ENCODE measurements around the gene FADS2. TPM values are rescaled to one million over a fixed set of nuclear protein-coding genes. Genes with fewer than 3 reads are reported as not detected.
"Not testable (repeated sequence)": the region's sequence is repeated elsewhere in the genome, so short reads cannot be mapped to it uniquely, and the experiment has no call there.

The FADS2 gene
- total RNA-seq, 1 donor from 2014 or later, result 140 TPM

DNA sequence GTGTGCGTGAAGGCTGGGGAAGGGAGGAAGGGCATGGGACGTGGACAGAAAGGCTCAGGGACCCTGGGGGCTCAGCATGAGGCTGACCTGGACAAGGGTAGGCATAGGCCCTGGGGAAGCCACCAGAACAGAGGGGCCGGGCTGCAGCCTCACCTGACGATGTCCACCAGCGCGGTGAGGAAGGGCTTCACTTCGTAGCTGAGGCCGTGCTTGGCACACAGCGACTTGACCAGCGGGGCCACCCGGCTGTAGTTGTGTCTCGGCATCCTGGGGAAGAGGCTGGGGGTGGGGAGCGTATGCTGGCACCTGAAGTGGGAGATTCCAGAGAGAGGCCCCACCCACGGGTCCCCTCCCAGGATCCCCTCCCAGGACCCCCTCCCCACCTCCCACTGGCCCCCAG is 47.6 kb downstream of the FADS2 start:
- DNase-seq (ENCODE audit: low spot score), result no peak
- intact Hi-C loops (cut with DNase I), result no loop called here
- ATAC-seq, result no peak

DNA sequence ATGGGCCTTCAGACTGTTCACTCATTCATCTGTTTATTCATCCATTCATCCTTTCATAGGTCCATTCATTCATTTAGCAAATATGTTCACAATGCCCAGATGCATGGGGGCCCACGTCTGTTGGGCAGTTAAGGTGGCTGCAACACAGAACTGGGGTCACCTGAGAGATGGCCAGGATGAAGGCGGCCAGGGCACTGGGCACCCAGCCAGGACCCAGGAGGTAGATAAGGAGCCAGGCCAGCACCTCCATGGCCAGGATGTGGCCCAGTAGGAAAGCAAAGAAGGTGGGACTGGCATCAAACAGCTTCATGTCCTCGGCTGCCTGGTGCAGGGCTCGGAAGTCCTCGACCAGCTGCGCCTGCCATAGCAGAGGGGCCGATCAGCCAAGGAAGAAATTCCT is 51.1 kb downstream of the FADS2 start:
- intact Hi-C loops (cut with DNase I), result no loop called here
- ATAC-seq, result no peak
- DNase-seq (ENCODE audit: low spot score), result no peak

DNA sequence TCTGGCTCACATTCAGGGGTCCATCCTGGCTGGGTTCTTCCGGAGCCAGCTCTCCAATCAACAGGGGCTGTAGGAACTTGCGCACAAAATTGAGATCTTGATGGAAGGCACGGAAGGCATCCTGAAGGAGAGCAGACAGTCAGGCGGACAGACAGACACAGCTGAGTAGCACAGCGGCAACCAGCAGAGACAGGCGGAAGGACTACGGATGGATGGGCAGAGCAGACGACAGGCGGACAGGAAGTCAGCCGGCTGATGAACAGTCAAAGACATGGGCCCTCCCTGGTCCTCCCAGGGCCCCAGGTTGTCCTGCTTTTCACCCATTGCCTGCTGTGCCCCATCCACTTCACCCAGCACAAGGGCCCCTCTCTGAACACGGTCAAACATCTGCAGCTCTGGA is 51.9 kb downstream of the FADS2 start:
- ATAC-seq (no peak), DNase-seq (ENCODE audit: low spot score) (no peak)
- intact Hi-C loops (cut with DNase I), result loop anchor here (10.0 kb wide), 1 partner anchor 75 kb away; no protein-coding TSS in a partner anchor

DNA sequence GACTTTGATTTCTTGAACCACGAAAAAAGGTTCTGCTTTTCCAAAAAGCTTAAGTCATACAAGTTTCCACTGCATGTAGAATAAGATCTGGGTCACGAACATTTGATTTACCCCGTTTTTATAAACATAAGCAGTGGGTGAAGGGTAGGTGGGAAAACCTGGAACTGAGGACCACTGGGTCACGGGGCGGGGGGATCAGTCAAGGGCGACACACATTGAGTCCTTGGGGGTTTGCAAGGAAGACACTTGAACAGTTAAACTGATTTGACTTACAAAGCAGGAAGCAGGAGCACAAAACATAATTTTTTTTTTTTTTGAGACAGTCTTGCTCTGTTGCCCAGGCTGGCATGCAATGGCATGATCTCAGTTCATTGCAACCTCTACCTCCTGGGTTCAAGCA is 52.4 kb downstream of the FADS2 start:
- intact Hi-C loops (cut with DNase I), result loop anchor here (10.0 kb wide), 1 partner anchor 76 kb away; no protein-coding TSS in a partner anchor
- DNase-seq (ENCODE audit: low spot score) (no peak), ATAC-seq (no peak)

DNA sequence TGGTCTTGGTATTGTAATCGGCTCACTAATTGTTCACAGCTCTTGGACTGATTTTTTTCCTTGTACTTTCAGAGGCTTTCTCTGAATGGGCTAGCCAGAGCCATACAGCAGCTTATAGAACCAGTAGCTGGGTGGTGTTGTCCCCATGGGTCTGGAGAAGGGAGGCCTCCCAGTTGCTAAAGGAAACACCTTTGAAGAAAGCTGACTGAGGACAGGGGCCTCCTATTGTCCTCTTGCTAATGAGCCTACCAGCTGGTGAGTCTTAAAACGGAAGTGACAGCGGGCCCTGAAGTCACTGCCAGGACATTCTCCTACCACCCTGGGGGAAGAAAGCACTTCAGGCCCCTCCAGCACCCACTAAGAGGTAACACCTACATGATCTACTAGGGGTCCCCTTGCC is 53.3 kb downstream of the FADS2 start:
- intact Hi-C loops (cut with DNase I), result loop anchor here (10.0 kb wide), 1 partner anchor 77 kb away; no protein-coding TSS in a partner anchor
- DNase-seq (ENCODE audit: low spot score) (no peak), ATAC-seq (no peak)

DNA sequence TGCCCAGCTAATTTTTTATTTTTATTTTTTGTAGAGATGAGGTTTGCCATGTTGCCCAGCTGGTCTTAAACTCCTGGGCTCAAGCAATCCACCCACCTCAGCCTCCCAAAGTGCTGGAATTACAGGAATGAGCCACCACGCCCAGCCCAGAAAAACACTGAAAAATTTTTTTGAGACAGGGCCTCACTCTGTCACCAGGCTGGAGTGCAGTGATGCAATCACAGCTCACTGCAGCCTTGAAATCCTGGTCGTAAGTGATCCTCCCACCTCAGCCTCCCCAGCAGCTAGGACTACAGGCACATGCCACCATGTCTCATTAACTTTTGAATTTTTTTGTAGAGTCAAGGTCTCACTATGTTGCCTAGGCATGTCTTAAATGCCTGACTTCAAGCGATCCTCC is 54.2 kb downstream of the FADS2 start:
- intact Hi-C loops (cut with DNase I), result loop anchor here (10.0 kb wide), 1 partner anchor 77 kb away; no protein-coding TSS in a partner anchor
- not testable (repeated sequence) for ATAC-seq; DNase-seq (ENCODE audit: low spot score)

DNA sequence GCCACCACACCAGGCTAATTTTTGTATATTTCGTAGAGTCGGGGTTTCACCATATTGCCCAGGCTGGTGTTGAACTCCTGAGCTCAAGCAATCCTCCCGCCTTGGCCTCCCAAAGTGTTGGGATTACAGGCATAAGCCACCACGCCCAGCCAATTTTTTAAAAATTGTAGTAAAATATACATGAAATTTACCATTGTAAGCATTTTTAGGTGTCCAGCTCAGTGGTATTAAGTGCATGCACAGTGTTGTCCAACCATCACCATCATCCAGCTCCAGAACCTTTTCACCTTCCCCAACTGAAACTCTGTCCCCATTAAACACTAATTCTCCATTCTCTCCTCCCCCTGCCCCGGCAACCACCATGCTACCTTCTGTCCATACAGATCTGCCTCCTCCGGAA is 54.8 kb downstream of the FADS2 start:
- ATAC-seq, result no peak
- intact Hi-C loops (cut with DNase I), result loop anchor here (10.0 kb wide), 1 partner anchor 78 kb away; no protein-coding TSS in a partner anchor

DNA sequence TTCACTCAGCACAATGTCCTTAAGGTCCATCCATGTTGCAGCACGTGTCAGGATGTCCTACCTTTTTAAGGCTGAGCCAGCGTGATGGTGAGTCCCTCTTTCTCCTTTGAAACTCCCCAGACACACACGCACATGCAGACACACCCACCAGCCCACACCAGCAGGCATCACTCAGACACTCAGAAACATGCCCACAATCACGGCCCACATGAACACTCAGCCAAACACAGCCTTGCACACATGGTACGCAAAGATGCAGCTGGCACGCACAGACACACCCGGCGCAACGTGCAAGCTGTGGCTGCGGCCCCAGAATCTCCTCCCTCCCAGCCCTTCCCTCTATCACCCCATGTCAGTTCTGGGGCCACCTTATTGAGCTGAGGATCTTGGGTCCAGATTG is 55.2 kb downstream of the FADS2 start:
- DNase-seq (ENCODE audit: low spot score) (no peak), ATAC-seq (no peak)
- intact Hi-C loops (cut with DNase I), result loop anchor here (10.0 kb wide), 1 partner anchor 79 kb away; no protein-coding TSS in a partner anchor

More for the DNA sequence above, 54.8 kb downstream of the FADS2 start:
- DNase-seq (ENCODE audit: low spot score), result no peak

DNA sequence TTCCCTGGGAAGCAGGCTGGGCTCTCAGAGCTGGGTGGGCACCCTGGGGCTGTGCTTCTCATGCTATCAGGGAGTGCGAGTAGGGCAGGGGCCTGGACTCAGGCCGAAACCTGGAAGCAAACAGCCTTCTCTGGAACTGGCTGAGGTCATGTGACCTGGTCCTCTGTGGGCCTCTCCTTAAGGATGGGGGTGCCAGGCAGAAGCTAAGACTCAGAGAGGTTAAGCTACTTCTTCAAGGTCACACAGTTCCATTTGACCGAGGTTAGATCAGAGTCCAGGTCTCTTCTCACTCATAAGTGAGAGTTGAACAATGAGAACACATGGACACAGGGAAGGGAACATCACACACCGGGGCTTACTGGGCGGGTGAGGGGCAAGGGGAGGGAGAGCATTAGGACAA is 55.8 kb downstream of the FADS2 start:
- no peak for DNase-seq (ENCODE audit: low spot score)
- intact Hi-C loops (cut with DNase I), result loop anchor here (10.0 kb wide), 1 partner anchor 79 kb away; no protein-coding TSS in a partner anchor
- no peak for ATAC-seq

DNA sequence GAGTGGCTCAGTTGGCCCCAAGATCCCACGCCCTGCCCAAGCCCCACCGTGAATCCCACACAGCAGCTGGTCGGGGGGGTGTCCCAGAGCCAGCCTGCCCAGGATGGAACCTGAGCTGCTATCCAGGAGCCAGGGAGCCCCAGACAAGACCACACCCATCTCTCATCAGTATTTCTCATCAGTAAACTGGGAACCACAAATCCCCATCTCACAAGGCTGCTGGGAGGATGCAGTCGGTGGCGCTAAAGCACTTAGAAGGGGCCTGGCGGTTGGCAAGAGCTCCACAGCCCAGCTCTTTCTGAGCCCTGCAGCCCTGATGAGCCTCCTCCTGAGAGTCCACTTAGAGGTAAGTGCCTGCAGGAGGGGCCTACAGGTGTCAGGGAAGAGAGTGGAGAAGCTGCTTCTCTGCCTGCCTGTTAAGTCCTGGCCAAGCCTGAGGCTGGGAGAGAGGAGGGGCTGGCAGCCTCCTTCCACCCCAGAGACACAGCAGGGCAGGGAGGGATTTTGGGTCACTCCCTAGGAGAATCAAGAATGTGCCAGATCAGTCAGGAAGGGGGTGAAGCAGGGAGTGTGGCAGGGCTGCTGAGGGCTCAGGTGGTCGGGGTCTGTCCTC is 57.2 kb downstream of the FADS2 start:
- intact Hi-C loops (cut with DNase I), result loop anchor here (10.0 kb wide), 1 partner anchor 80 kb away; no protein-coding TSS in a partner anchor
- DNase-seq (ENCODE audit: low spot score) (no peak), ATAC-seq (no peak)

DNA sequence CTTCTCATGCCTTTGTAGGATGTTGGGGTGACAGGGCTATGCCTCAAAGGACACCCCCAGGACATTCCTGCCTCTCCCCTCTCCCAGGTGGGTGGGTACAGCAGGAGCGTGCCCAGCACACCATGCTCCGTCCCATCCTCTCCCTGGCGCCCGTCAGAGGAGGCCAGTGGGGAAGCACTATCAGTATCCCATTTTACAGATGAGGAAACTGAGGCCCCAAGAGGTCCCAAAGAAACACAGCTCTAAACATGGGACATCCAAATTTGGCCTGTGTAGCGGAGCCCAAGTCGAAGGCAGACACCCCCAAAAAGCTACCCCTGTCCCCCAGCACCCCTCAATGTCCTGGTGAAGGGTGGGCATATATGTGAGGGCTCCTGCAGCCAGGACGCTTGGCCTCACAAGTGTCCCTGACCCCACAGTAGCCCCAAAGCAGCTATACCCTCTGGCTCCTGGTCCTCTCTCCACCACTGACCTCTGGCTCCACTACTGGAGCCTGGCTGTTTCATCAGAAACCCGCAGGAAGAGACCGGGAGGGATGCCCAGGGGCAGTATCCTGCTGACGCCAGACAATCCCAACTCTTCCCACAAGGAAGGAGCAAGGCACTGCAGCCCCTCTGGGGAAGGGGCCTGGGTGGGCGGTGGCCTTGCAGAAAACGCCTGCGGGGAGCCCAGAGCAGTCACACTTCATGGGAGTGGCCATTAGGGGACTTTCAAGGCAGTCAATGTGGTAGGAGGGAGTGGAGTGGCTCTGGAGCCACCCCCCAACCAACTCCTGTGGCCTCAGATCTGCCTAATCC is 57.9 kb downstream of the FADS2 start:
- DNase-seq (ENCODE audit: low spot score), result no peak

DNA sequence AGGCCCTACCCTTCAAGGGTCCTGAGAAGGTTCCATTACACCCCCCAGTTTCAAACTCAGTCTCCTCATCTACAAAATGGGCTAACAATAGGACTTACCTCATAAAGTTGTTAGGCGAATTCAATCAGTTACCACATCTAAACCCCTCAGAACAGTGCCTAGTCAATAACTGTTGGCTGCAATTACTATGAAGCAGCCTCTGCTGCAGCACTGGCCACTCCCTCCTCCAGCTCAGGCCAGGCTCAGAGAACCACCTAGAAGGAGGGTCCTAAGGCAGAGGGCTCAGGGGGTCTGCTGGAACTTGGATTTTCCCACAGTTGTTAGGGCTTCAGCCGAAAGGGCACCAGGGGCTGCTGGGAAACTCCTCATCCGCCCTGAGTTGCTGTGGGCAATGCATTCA is 58.5 kb downstream of the FADS2 start:
- DNase-seq (ENCODE audit: low spot score), result no peak
- no peak for ATAC-seq
- intact Hi-C loops (cut with DNase I), result loop anchor here (10.0 kb wide), 1 partner anchor 82 kb away; no protein-coding TSS in a partner anchor

More for the DNA sequence above, 57.9 kb downstream of the FADS2 start:
- ATAC-seq, result no peak
- intact Hi-C loops (cut with DNase I), result loop anchor here (10.0 kb wide), 1 partner anchor 81 kb away; no protein-coding TSS in a partner anchor

DNA sequence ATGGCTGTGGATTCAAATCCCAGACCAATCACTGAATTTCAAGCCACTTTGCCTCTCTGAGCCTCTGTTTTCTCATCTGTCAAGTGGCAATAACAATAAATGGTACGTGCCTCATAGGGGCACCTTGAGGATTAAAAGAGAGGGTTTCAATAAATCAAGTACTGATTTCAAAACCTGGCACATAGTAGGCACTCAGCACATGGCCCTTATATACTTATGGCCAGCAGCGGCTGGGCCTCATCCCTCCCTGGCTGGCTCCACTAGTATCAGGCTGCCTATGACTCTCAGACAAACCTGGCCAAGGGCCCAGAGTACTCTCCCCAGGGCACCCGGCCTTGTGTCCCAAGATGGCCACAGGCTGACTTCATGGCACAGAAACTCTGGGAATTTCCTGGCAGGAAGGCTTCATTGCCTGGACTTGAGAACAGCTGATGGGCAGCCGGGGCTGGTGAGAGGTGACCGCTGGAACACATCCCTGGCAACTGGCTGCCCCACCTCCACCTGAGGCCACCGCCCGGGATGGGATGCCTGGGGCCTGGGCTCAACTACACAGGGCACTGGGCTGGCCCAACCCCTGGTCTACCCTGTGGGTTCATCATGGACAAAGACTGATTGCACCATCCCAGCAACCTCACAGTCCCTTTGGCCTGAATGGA is 59.9 kb downstream of the FADS2 start:
- intact Hi-C loops (cut with DNase I), result loop anchor here (10.0 kb wide), 1 partner anchor 83 kb away; no protein-coding TSS in a partner anchor
- DNase-seq (ENCODE audit: low spot score) (peak; percentile 79), ATAC-seq (peak; percentile 46)

DNA sequence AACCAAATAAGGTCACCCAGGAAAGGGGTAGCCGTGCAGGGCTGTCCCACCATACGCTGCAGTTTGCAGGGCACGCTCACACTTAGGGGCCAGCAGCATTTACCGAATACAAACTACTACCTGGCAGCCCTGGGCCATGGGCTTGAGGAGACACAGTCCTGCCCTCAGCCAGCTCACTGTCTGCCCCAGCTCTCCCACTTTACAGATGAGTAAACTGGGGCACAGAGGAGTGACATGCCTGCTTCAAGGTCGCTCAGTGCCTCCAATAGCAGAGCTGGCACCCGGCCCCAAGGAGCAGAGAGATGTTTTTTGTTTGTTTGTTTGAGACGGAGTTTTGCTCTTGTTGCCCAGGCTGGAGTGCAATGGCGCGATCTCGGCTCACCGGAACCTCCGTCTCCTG is 60.5 kb downstream of the FADS2 start:
- ATAC-seq, result no peak
- DNase-seq (ENCODE audit: low spot score), result no peak
- intact Hi-C loops (cut with DNase I), result loop anchor here (10.0 kb wide), 1 partner anchor 84 kb away; no protein-coding TSS in a partner anchor

DNA sequence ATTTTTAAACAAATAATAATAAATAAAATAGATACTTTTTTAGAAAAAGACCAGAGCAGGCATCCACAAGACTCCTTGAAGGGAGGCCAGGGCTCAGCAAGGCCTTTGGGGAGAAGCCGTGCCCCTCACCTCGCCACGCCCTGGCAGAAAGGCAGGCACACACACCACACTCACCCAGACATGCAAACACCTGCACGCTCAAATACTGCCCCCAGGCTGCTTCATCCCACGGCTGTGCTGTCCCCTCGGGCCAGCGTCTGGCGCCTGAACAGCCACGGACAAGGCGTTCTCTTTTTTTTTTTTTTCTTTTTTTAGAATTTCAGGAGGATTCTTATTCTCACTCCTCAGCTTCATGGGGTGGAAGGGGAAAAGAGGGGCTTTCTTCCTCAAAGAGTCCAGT is 61.7 kb downstream of the FADS2 start:
- ATAC-seq, result no peak
- no peak for DNase-seq (ENCODE audit: low spot score)
- intact Hi-C loops (cut with DNase I), result loop anchor here (10.0 kb wide), 1 partner anchor 85 kb away; no protein-coding TSS in a partner anchor

DNA sequence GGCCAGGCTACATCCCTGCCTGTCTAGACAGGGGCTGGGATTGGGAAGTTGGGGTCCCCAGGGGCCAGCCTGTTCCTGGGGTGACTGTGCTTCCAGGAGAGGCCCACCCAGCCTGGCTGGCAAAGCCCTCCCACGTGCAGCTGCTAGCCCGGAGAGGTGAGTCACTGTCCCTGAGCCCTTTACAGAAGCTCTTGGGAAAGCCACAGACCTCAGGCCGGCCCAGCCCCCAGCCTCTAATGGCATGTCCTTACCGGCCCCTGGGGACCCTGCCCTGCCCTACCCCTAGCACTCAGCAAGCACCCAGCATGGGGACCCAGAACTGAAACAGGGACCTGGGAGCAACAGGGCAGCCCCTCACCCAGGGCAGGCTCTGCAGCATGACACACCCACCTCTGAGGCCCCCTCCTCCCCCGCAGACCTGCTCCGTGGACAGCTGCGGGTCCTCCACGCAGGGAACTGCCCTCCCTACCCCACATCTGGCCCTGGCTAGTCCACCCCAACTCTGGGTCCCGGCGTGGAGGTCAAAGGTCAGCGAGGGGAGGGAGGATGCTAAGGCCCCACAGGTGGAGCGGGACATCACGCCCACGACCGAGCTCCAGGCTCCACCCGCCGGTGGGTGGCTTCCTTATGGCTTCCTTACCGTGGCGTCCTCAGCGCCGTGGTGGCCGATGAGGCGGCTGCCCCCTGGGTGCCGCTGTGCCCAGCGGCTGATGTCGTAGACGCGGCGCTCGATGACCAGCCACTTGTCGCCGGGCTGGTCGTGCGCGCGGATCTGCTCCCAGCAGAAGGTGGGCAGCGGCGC is 62.6 kb downstream of the FADS2 start:
- ATAC-seq, result peak; percentile 5
- intact Hi-C loops (cut with DNase I), result no loop called here
- peak; percentile 84 for DNase-seq (ENCODE audit: low spot score)

DNA sequence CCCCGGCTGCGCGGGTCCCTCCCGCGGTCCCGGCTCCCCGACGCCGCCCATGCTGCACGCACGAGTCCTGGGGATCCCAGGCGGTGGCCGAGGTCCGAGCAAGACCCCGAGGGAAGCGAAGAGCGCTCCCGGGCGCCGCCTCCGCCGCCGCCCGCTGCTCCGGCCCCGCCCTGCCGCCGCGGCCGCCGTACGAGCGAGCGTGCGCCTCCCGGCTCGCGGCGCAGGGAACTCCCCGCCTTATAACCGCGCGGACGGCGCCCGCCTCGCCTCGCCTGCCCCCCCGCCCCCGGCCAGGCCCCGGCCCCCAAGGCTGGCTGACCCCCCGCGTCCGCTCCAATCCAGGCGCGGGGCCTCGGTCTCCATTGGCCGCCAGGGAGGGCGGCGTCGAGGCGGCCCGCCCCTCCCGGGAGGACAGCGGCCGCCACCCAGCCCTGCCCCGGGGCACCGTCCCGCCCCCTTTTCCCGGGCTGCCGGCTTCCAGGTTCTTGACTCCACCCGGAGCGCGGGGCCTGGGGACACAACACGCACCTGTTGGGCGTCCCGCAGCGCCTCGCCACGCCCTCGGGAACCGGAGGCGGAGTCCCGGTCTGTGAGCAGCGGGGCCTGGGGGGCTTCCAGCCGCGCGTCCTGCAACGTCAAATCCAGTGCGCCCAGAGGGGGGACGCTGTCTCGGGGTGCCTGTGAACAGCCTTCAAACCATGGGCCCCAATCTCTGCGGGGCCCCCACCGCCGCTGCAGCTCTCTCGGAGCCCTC is 63.4 kb downstream of the FADS2 start, which contains the start of gene FADS3:
TSS of gene FADS3 (minus strand) at position 215 of the 754 bp plus-strand sequence. CDS start at position 51, 164 bp downstream.
- DNase-seq (ENCODE audit: low spot score) (peak; percentile 92), ATAC-seq (peak; percentile 88)
- intact Hi-C loops (cut with DNase I), result no loop called here

DNA sequence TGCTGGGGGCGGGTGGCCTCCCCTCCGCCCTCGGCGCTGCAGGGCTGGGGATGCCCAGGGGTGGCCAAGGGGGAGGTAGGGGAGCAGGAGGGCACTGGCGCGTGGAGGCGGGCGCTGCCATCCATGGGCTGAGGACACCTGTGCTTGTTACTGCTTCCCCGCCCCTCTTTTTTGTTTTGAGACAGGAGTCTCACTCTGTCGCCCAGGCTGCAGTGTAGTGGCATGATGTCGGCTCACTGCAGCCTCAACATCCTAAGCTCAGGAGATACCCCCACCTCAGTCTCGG is 63.9 kb downstream of the FADS2 start:
- intact Hi-C loops (cut with DNase I), result no loop called here
- ATAC-seq (peak; percentile 2), DNase-seq (ENCODE audit: low spot score) (no peak)

Data from sciatic nerve (tissue), 2 donors.